ENCODE data around the gene TRIOBP. TPM values are rescaled to one million over a fixed set of nuclear protein-coding genes. Genes with fewer than 3 reads are reported as not detected.

Gene TRIOBP
- total RNA-seq, 1 donor from 2014 or later = 108 TPM

DNA sequence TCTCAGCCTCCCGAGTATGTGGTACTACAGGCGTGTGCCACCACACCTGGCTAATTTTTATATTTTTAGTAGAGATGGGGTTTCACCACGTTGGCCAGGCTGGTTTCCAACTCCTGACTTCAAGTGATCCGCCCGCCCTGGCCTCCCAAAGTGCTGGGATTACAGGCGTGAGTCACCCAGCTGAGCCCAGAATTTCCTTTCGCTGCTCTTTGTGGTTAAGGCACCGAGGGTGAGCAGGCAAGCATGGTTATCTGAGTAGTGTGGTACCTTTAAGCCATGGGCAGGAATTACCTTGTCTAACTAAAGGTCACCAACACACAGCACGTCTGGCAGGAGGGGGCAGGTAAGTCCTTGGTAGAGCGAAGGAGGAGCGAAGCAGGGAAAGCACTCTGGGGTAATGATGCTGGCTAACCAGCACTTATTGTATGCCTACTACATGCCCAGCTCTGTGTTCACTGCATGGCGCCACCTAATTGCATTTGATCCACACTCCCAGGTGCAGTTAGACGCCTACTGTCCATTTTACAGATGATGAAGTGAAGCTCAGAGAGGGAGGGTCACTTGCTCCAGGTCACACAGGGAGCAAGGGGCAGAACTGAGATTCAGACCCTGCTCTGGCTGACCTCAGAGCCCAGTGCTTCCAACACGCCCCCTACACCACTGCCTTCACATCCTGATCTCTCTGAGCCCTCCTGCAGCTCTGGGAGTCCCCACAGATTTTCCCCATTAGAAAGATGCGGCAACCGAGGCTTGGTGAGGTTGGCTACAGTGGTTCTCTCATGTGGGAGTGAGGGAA, 45.7 kb downstream of the TRIOBP start:
- Histone ChIP-seq H3K4me3 (no peak overlapping the region), H3K4me1 (peaks cover 63% of the 10 kb centered on the region), H3K9me3 (no peaks in the 10 kb centered on the region), H3K27me3 (no peaks in the 10 kb centered on the region), H3K36me3 (no peaks in the 10 kb centered on the region), H3K27ac (peak overlapping the region; percentile 81)
- intact Hi-C loops (cut with DNase I) = no loop called here
- TF ChIP-seq, protein P1, sequence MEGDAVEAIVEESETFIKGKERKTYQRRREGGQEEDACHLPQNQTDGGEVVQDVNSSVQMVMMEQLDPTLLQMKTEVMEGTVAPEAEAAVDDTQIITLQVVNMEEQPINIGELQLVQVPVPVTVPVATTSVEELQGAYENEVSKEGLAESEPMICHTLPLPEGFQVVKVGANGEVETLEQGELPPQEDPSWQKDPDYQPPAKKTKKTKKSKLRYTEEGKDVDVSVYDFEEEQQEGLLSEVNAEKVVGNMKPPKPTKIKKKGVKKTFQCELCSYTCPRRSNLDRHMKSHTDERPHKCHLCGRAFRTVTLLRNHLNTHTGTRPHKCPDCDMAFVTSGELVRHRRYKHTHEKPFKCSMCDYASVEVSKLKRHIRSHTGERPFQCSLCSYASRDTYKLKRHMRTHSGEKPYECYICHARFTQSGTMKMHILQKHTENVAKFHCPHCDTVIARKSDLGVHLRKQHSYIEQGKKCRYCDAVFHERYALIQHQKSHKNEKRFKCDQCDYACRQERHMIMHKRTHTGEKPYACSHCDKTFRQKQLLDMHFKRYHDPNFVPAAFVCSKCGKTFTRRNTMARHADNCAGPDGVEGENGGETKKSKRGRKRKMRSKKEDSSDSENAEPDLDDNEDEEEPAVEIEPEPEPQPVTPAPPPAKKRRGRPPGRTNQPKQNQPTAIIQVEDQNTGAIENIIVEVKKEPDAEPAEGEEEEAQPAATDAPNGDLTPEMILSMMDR (IDR thresholded peaks at IDR 0.05) = no peak
- no peak for TF ChIP-seq POLR2AphosphoS5 (IDR thresholded peaks at IDR 0.05; ENCODE audit: insufficient read depth in 1 of 2, low read depth in 1 of 2)
- no peak for TF ChIP-seq POLR2A (IDR thresholded peaks at IDR 0.05)
- DNase-seq (ENCODE audit: extremely low spot score in 2 of 2) = no peak

DNA sequence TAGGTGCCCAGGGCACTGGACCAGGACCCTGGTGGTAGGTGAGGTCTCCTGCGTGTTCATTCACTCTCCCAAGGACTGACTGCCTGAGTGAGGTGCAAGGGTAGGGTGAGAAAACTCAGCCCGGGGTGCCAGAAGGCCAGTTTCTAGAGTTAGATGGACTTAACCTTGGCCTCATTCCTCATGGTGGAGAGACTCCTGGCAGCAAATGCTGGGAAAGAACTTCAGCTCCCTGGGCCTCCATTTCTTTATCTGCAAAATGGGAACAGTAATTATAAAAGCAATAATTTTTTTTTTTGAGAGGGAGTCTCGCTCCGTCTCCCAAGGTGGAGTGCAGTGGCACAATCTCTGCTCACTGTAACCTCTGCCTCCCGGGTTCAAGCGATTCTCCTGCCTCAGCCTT, 47.7 kb downstream of the TRIOBP start:
- peak overlapping the region; percentile 87 for H3K27ac ChIP-seq
- H3K4me1 ChIP-seq = peaks cover 75% of the 10 kb centered on the region
- TF ChIP-seq POLR2A (IDR thresholded peaks at IDR 0.05) = no peak
- TF ChIP-seq, protein P1 (IDR thresholded peaks at IDR 0.05) = no peak
- TF ChIP-seq POLR2AphosphoS5 (IDR thresholded peaks at IDR 0.05; ENCODE audit: insufficient read depth in 1 of 2, low read depth in 1 of 2) = no peak
- DNase-seq (ENCODE audit: extremely low spot score in 2 of 2) = no peak
- no peaks in the 10 kb centered on the region for H3K27me3 ChIP-seq
- H3K4me3 ChIP-seq = no peak overlapping the region
- H3K9me3 ChIP-seq = no peaks in the 10 kb centered on the region
- intact Hi-C loops (cut with DNase I) = no loop called here
- H3K36me3 ChIP-seq = no peaks in the 10 kb centered on the region

DNA sequence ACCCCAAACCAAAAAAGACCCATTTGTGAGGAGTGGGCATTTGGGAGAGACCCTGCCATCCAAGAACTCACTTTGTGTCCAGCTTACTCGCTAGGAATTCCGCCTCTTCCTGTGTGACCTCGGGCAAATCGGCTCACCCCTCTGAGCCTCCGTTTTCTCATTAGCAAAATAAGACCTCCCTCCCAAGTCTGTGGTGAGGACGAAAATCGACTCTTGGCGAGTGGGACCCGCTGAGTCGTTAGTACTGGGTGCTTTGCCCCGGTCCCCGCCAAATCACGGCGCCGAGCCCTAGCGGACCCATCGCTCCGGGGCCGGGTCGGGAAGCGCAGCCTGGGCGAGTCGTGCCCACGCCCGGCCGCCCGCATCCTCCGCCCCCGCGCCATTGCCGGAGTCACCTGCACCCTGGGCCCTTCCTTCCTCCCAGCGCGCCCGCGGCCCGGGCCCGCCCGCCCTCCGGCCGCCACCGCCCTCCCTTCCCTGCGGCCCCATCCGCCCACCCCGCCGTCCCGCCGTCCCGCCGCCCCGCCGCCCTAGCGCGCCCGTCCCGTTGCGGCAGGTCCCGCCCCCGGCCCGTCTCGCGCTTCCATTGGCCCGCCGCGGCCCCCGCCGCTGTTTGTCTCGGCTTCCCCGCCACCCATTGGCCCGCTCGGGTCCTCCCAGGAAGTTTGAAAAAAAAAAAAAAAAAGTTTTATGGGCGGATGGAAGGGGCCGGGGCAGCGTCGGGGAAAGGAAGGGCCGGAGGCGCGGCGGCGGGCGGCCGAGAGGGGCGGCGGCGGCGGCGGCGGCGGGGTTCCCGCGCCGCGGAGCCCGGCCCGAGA, 48.9 kb downstream of the TRIOBP start:
- Histone ChIP-seq H3K9me3 (no peaks in the 10 kb centered on the region), H3K27ac (peak overlapping the region; percentile 93), H3K4me3 (peak overlapping the region; percentile 73 to 78), H3K36me3 (no peaks in the 10 kb centered on the region), H3K4me1 (peaks cover 75% of the 10 kb centered on the region), H3K27me3 (no peaks in the 10 kb centered on the region)
- DNase-seq (ENCODE audit: extremely low spot score in 2 of 2) = no peak
- intact Hi-C loops (cut with DNase I) = loop anchor here (2.0 to 5.0 kb wide), 2 partner anchors 63 to 75 kb away; no protein-coding TSS in a partner anchor
- TF ChIP-seq POLR2A (IDR thresholded peaks at IDR 0.05) (peak in 1 of 2 donors; percentile 43), POLR2AphosphoS5 (IDR thresholded peaks at IDR 0.05; ENCODE audit: insufficient read depth in 1 of 2, low read depth in 1 of 2) (peak in 1 of 2 donors; percentile 57)
- TF ChIP-seq, protein P1 (IDR thresholded peaks at IDR 0.05) = no peak

DNA sequence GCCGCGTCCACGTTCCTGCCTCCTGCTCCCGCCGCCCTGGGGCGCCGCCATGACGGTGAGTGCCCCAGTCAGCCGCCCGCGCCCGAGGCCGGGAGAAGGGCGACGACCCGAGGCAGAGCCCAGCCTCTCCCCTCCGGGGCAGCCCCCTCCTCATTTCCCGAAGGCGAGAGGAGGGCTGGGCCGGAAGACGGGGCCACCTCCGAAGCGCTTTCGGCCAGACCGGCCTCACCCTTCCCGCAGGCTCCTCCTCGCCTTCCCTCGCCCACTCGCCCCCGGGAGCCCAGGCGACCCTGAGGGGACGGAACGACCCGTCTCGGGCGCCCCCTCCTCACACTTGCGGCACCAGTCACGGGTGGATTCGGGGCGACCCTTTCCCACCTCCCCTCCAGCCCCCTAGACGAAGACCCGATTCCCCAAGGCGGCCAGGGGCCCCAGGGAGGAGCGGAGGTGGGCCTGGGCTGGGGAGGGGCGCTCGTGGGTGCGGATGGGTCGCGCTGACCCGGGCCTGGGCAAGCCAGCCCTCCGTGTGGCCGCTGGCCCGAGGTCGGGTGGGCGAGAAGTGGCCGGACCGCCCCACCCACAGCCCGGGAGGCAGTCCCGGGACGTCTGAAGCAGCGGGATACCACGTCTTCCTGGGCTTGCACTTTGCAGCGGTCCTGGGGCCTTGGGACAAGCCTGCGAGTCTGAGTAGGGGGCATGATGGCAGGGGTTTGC, 49.7 kb downstream of the TRIOBP start:
- no peak for DNase-seq (ENCODE audit: extremely low spot score in 2 of 2)
- Histone ChIP-seq H3K4me1 (peaks cover 75% of the 10 kb centered on the region), H3K9me3 (no peaks in the 10 kb centered on the region), H3K27ac (peak overlapping the region; percentile 93), H3K4me3 (peak overlapping the region; percentile 73 to 78), H3K27me3 (no peaks in the 10 kb centered on the region), H3K36me3 (no peaks in the 10 kb centered on the region)
- intact Hi-C loops (cut with DNase I) = loop anchor here (2.0 to 5.0 kb wide), 2 partner anchors 64 to 74 kb away; no protein-coding TSS in a partner anchor
- TF ChIP-seq, protein P1 (IDR thresholded peaks at IDR 0.05) = no peak
- TF ChIP-seq POLR2AphosphoS5 (IDR thresholded peaks at IDR 0.05; ENCODE audit: insufficient read depth in 1 of 2, low read depth in 1 of 2) = peak in 1 of 2 donors; percentile 5
